MM.1S (cell line): ENCODE measurements around the gene RDH13.

Experiments
- DNase-seq: peaks from one replicate; pipeline ENCODE4 v3.0.0-alpha.2; 2015
- H2AFZ ChIP-seq: fragments of 300-600 bp; sonication (generic); 2 replicates; pipeline ENCODE4 v1.6.0; 2016; ENCODE audit warnings: antibody characterized with exemption, low read length
- H3F3A ChIP-seq: fragments of 300-600 bp; sonication (generic); 2 replicates; pipeline ENCODE4 v1.6.1; 2016; ENCODE audit warnings: mild to moderate bottlenecking, antibody characterized with exemption, low read length, moderate library complexity, mixed read lengths; ENCODE audit not compliant: insufficient read depth
- H3K27ac ChIP-seq: fragments of 300-600 bp; sonication (generic); 2 replicates; pipeline ENCODE4 v1.5.1; 2016; ENCODE audit warnings: mild to moderate bottlenecking, low read length
- H3K27me3 ChIP-seq: fragments of 300-600 bp; sonication (generic); replicated peaks from 2 replicates; pipeline ENCODE4 v1.6.0; 2016; ENCODE audit warnings: low read length; ENCODE audit not compliant: insufficient read depth
- H3K36me3 ChIP-seq: fragments of 300-600 bp; sonication (generic); replicated peaks from 2 replicates; pipeline ENCODE4 v1.6.1; 2016; ENCODE audit warnings: mild to moderate bottlenecking, low read length, mixed read lengths; ENCODE audit not compliant: insufficient read depth
- H3K4me1 ChIP-seq: fragments of 300-600 bp; sonication (generic); 2 replicates; pipeline ENCODE4 v1.6.1; 2016; ENCODE audit warnings: low read length, mixed read lengths
- H3K4me2 ChIP-seq: fragments of 300-600 bp; sonication (generic); 2 replicates; pipeline ENCODE4 v1.6.0; 2016; ENCODE audit warnings: low read depth, low read length
- H3K4me3 ChIP-seq: fragments of 300-600 bp; sonication (generic); 2 replicates; pipeline ENCODE4 v1.5.1; 2016; ENCODE audit warnings: low read length, mixed read lengths
- H3K79me2 ChIP-seq: fragments of 300-600 bp; sonication (generic); 2 replicates; pipeline ENCODE4 v1.6.1; 2016; ENCODE audit warnings: mixed run types, low read length, mixed read lengths
- H3K9ac ChIP-seq: fragments of 300-600 bp; sonication (generic); 2 replicates; pipeline ENCODE4 v1.6.1; 2016; ENCODE audit warnings: low read length, mixed read lengths
- H3K9me2 ChIP-seq: fragments of 300-600 bp; sonication (generic); replicated peaks from 2 replicates; pipeline ENCODE4 v1.6.1; 2016; ENCODE audit warnings: mild to moderate bottlenecking, low read length, mixed read lengths; ENCODE audit not compliant: insufficient read depth
- H3K9me3 ChIP-seq: fragments of 300-600 bp; sonication (generic); replicated peaks from 2 replicates; pipeline ENCODE4 v1.6.1; 2016; ENCODE audit warnings: mild to moderate bottlenecking, low read length, mixed read lengths; ENCODE audit not compliant: insufficient read depth
- H4K20me1 ChIP-seq: fragments of 300-600 bp; sonication (generic); 2 replicates; pipeline ENCODE4 v1.6.1; 2016; ENCODE audit warnings: mild to moderate bottlenecking, low read length, moderate library complexity, mixed read lengths; ENCODE audit not compliant: insufficient read depth
- EZH2 ChIP-seq: fragments of 300-600 bp; sonication (generic); optimal IDR thresholded peaks from 2 replicates; pipeline ENCODE3; 2017; ENCODE audit warnings: low read depth, mild to moderate bottlenecking, antibody characterized with exemption, low read length, mixed read lengths
- EZH2phosphoT487 ChIP-seq: fragments of 300-600 bp; sonication (generic); IDR thresholded peaks from 2 replicates; pipeline ENCODE4 v1.6.1; 2018; ENCODE audit warnings: antibody characterized with exemption, low read length
- TF ChIP-seq, protein P1 (sequence below): fragments of 300-600 bp; sonication (generic); IDR thresholded peaks from 2 replicates; pipeline ENCODE4 v1.5.1; 2016; ENCODE audit warnings: antibody characterized with exemption, low read length, mixed read lengths

RDH13 gene

DNA sequence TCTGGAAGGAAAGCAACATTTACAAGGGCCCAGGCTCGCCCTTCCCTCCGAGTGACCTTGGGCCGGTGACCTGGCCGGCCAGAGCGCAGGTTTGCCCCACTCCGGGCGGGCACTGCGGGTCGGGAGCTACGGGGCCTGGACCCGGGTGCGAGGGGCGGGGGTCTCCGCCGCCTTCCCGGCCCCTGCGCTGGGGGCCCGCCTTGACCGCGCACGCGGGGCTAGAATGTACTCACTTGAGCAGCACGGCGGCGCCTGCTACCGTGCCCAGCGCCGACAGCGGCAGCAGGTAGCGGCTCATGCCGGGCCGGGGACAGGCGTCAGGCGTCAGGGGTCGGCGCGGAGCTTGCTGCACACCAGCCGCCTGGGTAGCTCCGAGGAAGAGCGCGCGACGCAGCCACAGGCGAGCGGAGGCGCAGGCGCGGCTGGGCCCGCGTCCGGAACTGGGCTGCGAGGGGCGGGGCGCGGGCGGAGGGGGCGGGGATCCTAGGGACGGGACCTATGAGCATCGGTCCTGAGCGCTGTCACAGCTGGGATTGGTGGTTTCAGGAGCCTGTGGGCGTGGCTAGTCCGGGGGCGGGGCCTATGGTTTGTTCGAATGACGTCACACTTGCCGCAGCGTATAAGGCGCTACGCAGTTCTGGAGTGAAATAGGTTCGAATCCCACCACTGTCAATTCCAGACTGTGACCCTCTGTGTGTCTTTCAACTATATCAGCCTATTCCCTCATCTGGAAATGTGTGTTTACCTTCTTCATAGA, at the start of gene RDH13:
TSS of gene RDH13 (minus strand) at position 414 of the 757 bp plus-strand sequence. CDS start at position 298, 116 bp downstream.
- Histone ChIP-seq H3K9ac (peak within 1 kb of the TSS; percentile 90), H2AFZ (no peak within 1 kb of the TSS), H3K27me3 (no peaks in the 10 kb centered on the region), H3K79me2 (peaks cover 48% of the 10 kb centered on the region), H3K27ac (peak within 1 kb of the TSS; percentile 58; the same call in 1 of the 2 replicates), H3K9me2 (no peaks in the 10 kb centered on the region), H3K4me2 (peak within 1 kb of the TSS; percentile 74; the same call in 1 of the 2 replicates), H3K36me3 (no peaks in the 10 kb centered on the region), H3K4me1 (no peaks in the 10 kb centered on the region), H4K20me1 (no peaks in the 10 kb centered on the region), H3K4me3 (peak within 1 kb of the TSS; percentile 81), H3F3A (no peaks in the 10 kb centered on the region), H3K9me3 (no peaks in the 10 kb centered on the region)
- TF ChIP-seq, protein P1, sequence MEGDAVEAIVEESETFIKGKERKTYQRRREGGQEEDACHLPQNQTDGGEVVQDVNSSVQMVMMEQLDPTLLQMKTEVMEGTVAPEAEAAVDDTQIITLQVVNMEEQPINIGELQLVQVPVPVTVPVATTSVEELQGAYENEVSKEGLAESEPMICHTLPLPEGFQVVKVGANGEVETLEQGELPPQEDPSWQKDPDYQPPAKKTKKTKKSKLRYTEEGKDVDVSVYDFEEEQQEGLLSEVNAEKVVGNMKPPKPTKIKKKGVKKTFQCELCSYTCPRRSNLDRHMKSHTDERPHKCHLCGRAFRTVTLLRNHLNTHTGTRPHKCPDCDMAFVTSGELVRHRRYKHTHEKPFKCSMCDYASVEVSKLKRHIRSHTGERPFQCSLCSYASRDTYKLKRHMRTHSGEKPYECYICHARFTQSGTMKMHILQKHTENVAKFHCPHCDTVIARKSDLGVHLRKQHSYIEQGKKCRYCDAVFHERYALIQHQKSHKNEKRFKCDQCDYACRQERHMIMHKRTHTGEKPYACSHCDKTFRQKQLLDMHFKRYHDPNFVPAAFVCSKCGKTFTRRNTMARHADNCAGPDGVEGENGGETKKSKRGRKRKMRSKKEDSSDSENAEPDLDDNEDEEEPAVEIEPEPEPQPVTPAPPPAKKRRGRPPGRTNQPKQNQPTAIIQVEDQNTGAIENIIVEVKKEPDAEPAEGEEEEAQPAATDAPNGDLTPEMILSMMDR = no peak
- TF ChIP-seq EZH2phosphoT487 (no peak), EZH2 (no peak)
- DNase-seq = peak; percentile 91

- no peak for DNase-seq
- Histone ChIP-seq H3K36me3 (no peaks in the 10 kb centered on the region), H3K9ac (no peak overlapping the region)
Measured at GRCh38 chr19:55112246-55112776, 49.4 kb upstream of the RDH13 start.

GRCh38 chr19:55111238-55111831, 48.4 kb upstream of the RDH13 start:
- no peak for DNase-seq
- Histone ChIP-seq H3K9me2 (no peaks in the 10 kb centered on the region), H3K4me1 (peaks cover 7% of the 10 kb centered on the region; the same call in 1 of the 2 replicates), H3K27ac (no peak overlapping the region), H3K9me3 (no peaks in the 10 kb centered on the region), H3K36me3 (no peaks in the 10 kb centered on the region), H2AFZ (no peak overlapping the region), H3K79me2 (peaks cover 50% of the 10 kb centered on the region), H4K20me1 (no peaks in the 10 kb centered on the region), H3K4me3 (no peak overlapping the region), H3K4me2 (no peak overlapping the region), H3K9ac (no peak overlapping the region), H3K27me3 (no peaks in the 10 kb centered on the region), H3F3A (no peaks in the 10 kb centered on the region)
- TF ChIP-seq, protein P1 = no peak
- TF ChIP-seq EZH2phosphoT487 = no peak
- TF ChIP-seq EZH2 = no peak

More at GRCh38 chr19:55112246-55112776, 49.4 kb upstream of the RDH13 start:
- no peaks in the 10 kb centered on the region for H3K9me3 ChIP-seq
- no peak overlapping the region for H3K4me2 ChIP-seq
- peaks cover 7% of the 10 kb centered on the region; the same call in 1 of the 2 replicates for H3K4me1 ChIP-seq
- no peaks in the 10 kb centered on the region for H3K9me2 ChIP-seq
- H4K20me1 ChIP-seq = no peaks in the 10 kb centered on the region
- H3K27me3 ChIP-seq = no peaks in the 10 kb centered on the region
- H3K27ac ChIP-seq = no peak overlapping the region
- H3F3A ChIP-seq = 0 out of 2 replicates have a peak, but pooled peaks cover 4% of the 10 kb centered on the region
- peaks cover 56% of the 10 kb centered on the region for H3K79me2 ChIP-seq
- H3K4me3 ChIP-seq = no peak overlapping the region
- TF ChIP-seq EZH2 (no peak), EZH2phosphoT487 (no peak)
- TF ChIP-seq, protein P1 = no peak
- H2AFZ ChIP-seq = no peak overlapping the region
